ENCODE data around the gene PNKP.

The PNKP gene

GRCh38 chr19:49891393-49891792 is 24.0 kb upstream of the PNKP start:
- peak overlapping the region in 1 of 3 experiments; percentile 53 for H3K4me3 Mint-ChIP-seq
- H3K4me1 Mint-ChIP-seq, result peaks cover 3% of the 10 kb centered on the region
- no peak for TF ChIP-seq CTCF (IDR thresholded peaks at IDR 0.05; ENCODE audit: unreplicated experiment in 3 of 3)
- no peak overlapping the region for H3K27ac Mint-ChIP-seq
- no peaks in the 10 kb centered on the region for H3K9me3 Mint-ChIP-seq
- peaks cover 29% of the 10 kb centered on the region for H3K27me3 Mint-ChIP-seq (ENCODE audit: low read depth)
- H3K36me3 Mint-ChIP-seq (ENCODE audit: low read depth), result peaks cover 2% of the 10 kb centered on the region

GRCh38 chr19:49890349-49891311 is 23.3 kb upstream of the PNKP start:
- no peaks in the 10 kb centered on the region for H3K9me3 Mint-ChIP-seq
- no peak overlapping the region for H3K27ac Mint-ChIP-seq
- H3K27me3 Mint-ChIP-seq (ENCODE audit: low read depth), result peaks cover 27% of the 10 kb centered on the region
- peaks cover 6% of the 10 kb centered on the region for H3K36me3 Mint-ChIP-seq (ENCODE audit: low read depth)
- TF ChIP-seq CTCF (IDR thresholded peaks at IDR 0.05; ENCODE audit: unreplicated experiment in 3 of 3), result peak in 1 of 3 experiments; percentile 47
- H3K4me3 Mint-ChIP-seq, result peak overlapping the region; percentile 46 to 65 (median 62)
- H3K4me1 Mint-ChIP-seq, result no peaks in the 10 kb centered on the region

GRCh38 chr19:49889687-49890348 is 22.4 kb upstream of the PNKP start:
- Mint-ChIP-seq H3K4me1 (no peaks in the 10 kb centered on the region), H3K27me3 (ENCODE audit: low read depth) (peaks cover 27% of the 10 kb centered on the region), H3K27ac (no peak overlapping the region), H3K4me3 (peak overlapping the region; percentile 46 to 65 (median 62)), H3K9me3 (no peaks in the 10 kb centered on the region), H3K36me3 (ENCODE audit: low read depth) (peaks cover 13% of the 10 kb centered on the region)
- TF ChIP-seq CTCF (IDR thresholded peaks at IDR 0.05; ENCODE audit: unreplicated experiment in 3 of 3), result peak; percentile 68 to 79 (median 69)

GRCh38 chr19:49889038-49889686 is 21.8 kb upstream of the PNKP start:
- H3K27me3 Mint-ChIP-seq (ENCODE audit: low read depth), result peaks cover 27% of the 10 kb centered on the region

GRCh38 chr19:49888510-49888824 is 21.1 kb upstream of the PNKP start:
- no peak for TF ChIP-seq CTCF (IDR thresholded peaks at IDR 0.05; ENCODE audit: unreplicated experiment in 3 of 3)
- Mint-ChIP-seq H3K9me3 (no peaks in the 10 kb centered on the region), H3K27me3 (ENCODE audit: low read depth) (peaks cover 27% of the 10 kb centered on the region), H3K27ac (no peak overlapping the region), H3K36me3 (ENCODE audit: low read depth) (peaks cover 24% of the 10 kb centered on the region), H3K4me1 (no peaks in the 10 kb centered on the region), H3K4me3 (no peak overlapping the region)

More at GRCh38 chr19:49889038-49889686, 21.8 kb upstream of the PNKP start:
- Mint-ChIP-seq H3K27ac (no peak overlapping the region), H3K36me3 (ENCODE audit: low read depth) (peaks cover 19% of the 10 kb centered on the region), H3K4me3 (no peak overlapping the region), H3K9me3 (no peaks in the 10 kb centered on the region), H3K4me1 (no peaks in the 10 kb centered on the region)
- TF ChIP-seq CTCF (IDR thresholded peaks at IDR 0.05; ENCODE audit: unreplicated experiment in 3 of 3), result no peak
